Caco-2 (cell line): Measurements from ENCODE around the gene USH2A. TPM values are rescaled to one million over a fixed set of nuclear protein-coding genes. Genes with fewer than 3 reads are reported as not detected.

Experiments
- BruUV-seq: library from RNA; stranded (reverse); fragments of 400-500 nt; replicated peaks from 2 replicates; lab custom pipeline; 2021; lab: Mats Ljungman, UMichigan
- CTCF ChIA-PET: fragments of 300-600 bp; sonication (Branson Sonifier 250); formaldehyde crosslinking; loops from one replicate; lab custom pipeline; 2022; ENCODE audit warnings: antibody characterized with exemption; lab: Charles Lee
- POLR2A ChIA-PET: fragments of 300-600 bp; sonication (Branson Sonifier 250); formaldehyde crosslinking; loops from one replicate; lab custom pipeline; 2022; ENCODE audit warnings: antibody characterized with exemption; lab: Charles Lee
- DNase-seq, 2 experiments: peaks; one replicate each; pipeline versions ENCODE4 v3.0.0 to v3.0.0-alpha.2; 2020 to 2022
- H3K27me3 ChIP-seq: replicated peaks from 2 replicates; pipeline ENCODE4 v1.6.0; 2011; ENCODE audit warnings: low read length; ENCODE audit not compliant: control insufficient read depth, insufficient read depth
- H3K36me3 ChIP-seq: 2 replicates; pipeline ENCODE4 v1.5.1; 2011; ENCODE audit warnings: low read length; ENCODE audit not compliant: control insufficient read depth, insufficient read depth
- H3K4me1 ChIP-seq: fragments of 250-450 bp; sonication (Bioruptor Pico); 2 replicates; pipeline ENCODE4 v1.5.1; 2020; ENCODE audit warnings: mild to moderate bottlenecking
- H3K4me3 ChIP-seq: 2 replicates; pipeline ENCODE4 v1.5.1; 2011; ENCODE audit warnings: low read depth, mild to moderate bottlenecking, control low read depth, low read length
- H3K9me3 ChIP-seq: fragments of 250-450 bp; sonication (Bioruptor Pico); 2 replicates; pipeline ENCODE4 v1.5.1; 2020; ENCODE audit warnings: mild to moderate bottlenecking, moderate library complexity
- H3K27ac Mint-ChIP-seq: one replicate; pipeline ENCODE4 v1.8.0; 2022; ENCODE audit warnings: mixed read lengths; ENCODE audit not compliant: unreplicated experiment
- H3K27me3 Mint-ChIP-seq: one replicate; pipeline ENCODE4 v1.8.0; 2022; ENCODE audit warnings: mixed read lengths; ENCODE audit not compliant: insufficient read depth, unreplicated experiment
- H3K36me3 Mint-ChIP-seq: one replicate; pipeline ENCODE4 v1.8.0; 2022; ENCODE audit warnings: mild to moderate bottlenecking, mixed read lengths; ENCODE audit not compliant: insufficient read depth, unreplicated experiment
- H3K4me1 Mint-ChIP-seq: one replicate; pipeline ENCODE4 v1.8.0; 2022; ENCODE audit warnings: low read depth, mixed read lengths; ENCODE audit not compliant: unreplicated experiment
- H3K4me3 Mint-ChIP-seq: one replicate; pipeline ENCODE4 v1.8.0; 2022; ENCODE audit warnings: mild to moderate bottlenecking, moderate library complexity, mixed read lengths; ENCODE audit not compliant: unreplicated experiment
- H3K9me3 Mint-ChIP-seq: one replicate; pipeline ENCODE4 v1.8.0; 2022; ENCODE audit warnings: mixed read lengths; ENCODE audit not compliant: unreplicated experiment
- CTCF ChIP-seq, 2 experiments: fragments of 200-600 bp in 1 of 2; IDR thresholded peaks; 1 replicate in 1 of 2; 2 replicates in 1 of 2; pipeline versions ENCODE4 v1.5.1 to v1.8.0; 2011 to 2022; ENCODE audit warnings: antibody characterized with exemption in 1 of 2, control low read depth in 1 of 2, inconsistent platforms in 1 of 2, low read depth in 1 of 2, low read length in 1 of 2, mild to moderate bottlenecking in 1 of 2, moderate library complexity in 1 of 2; ENCODE audit not compliant: insufficient read depth in 1 of 2, severe bottlenecking in 1 of 2, unreplicated experiment in 1 of 2
- intact Hi-C: fragments of 100-400 bp; cut with micrococcal nuclease; formaldehyde crosslinking; loops from one replicate; pipeline ENCODE4 v1.10.0; 2022; ENCODE audit not compliant: unreplicated experiment
- total RNA-seq: library from RNA; stranded (reverse); gene quantifications from 2 replicates; pipeline ENCODE4 v1.2.3, GENCODE V29; 2022

The USH2A gene
- total RNA-seq, 1 experiment from 2014 or later, result 0.11 TPM

GRCh38 chr1:216246577-216247203, 176.6 kb downstream of the USH2A start:
- no peaks in the 10 kb centered on the region for H3K36me3 Mint-ChIP-seq
- no peak overlapping the region for H3K27ac Mint-ChIP-seq
- Histone ChIP-seq H3K4me1 (no peaks in the 10 kb centered on the region), H3K9me3 (no peaks in the 10 kb centered on the region), H3K36me3 (no peaks in the 10 kb centered on the region), H3K27me3 (no peaks in the 10 kb centered on the region; the same call in 1 of the 2 replicates), H3K4me3 (no peak overlapping the region)
- TF ChIP-seq CTCF (IDR thresholded peaks at IDR 0.05; ENCODE audit: insufficient read depth in 1 of 2, low read depth in 1 of 2, low read length in 1 of 2, severe bottlenecking in 1 of 2, unreplicated experiment in 1 of 2), result no peak
- no TSS peak for BruUV-seq
- DNase-seq, result no peak
- H3K4me1 Mint-ChIP-seq, result no peaks in the 10 kb centered on the region
- CTCF ChIA-PET, result no interaction called here
- POLR2A ChIA-PET, result no interaction called here
- H3K4me3 Mint-ChIP-seq, result no peak overlapping the region
- no peaks in the 10 kb centered on the region for H3K9me3 Mint-ChIP-seq
- intact Hi-C loops, result loop anchor here (5.0 kb wide), 1 partner anchor 704 kb away; no protein-coding TSS in a partner anchor
- H3K27me3 Mint-ChIP-seq, result no peaks in the 10 kb centered on the region

GRCh38 chr1:216238844-216239243, 184.4 kb downstream of the USH2A start:
- no peak for TF ChIP-seq CTCF (IDR thresholded peaks at IDR 0.05; ENCODE audit: insufficient read depth in 1 of 2, low read depth in 1 of 2, low read length in 1 of 2, severe bottlenecking in 1 of 2, unreplicated experiment in 1 of 2)
- H3K27me3 Mint-ChIP-seq, result no peaks in the 10 kb centered on the region
- no TSS peak for BruUV-seq
- H3K4me3 Mint-ChIP-seq, result no peak overlapping the region
- H3K27ac Mint-ChIP-seq, result no peak overlapping the region
- no peaks in the 10 kb centered on the region for H3K9me3 Mint-ChIP-seq
- no peaks in the 10 kb centered on the region; the same call in 1 of the 2 replicates for H3K9me3 ChIP-seq
- DNase-seq, result no peak
- intact Hi-C loops, result no loop called here
- H3K27me3 ChIP-seq, result no peaks in the 10 kb centered on the region
- no peaks in the 10 kb centered on the region for H3K36me3 ChIP-seq
- CTCF ChIA-PET, result no interaction called here
- H3K4me3 ChIP-seq, result no peak overlapping the region
- H3K4me1 ChIP-seq, result no peaks in the 10 kb centered on the region
- POLR2A ChIA-PET, result no interaction called here
- no peaks in the 10 kb centered on the region for H3K4me1 Mint-ChIP-seq
- H3K36me3 Mint-ChIP-seq, result no peaks in the 10 kb centered on the region

- Histone ChIP-seq H3K36me3 (no peaks in the 10 kb centered on the region), H3K9me3 (no peaks in the 10 kb centered on the region; the same call in 1 of the 2 replicates), H3K4me3 (no peak overlapping the region), H3K27me3 (no peaks in the 10 kb centered on the region), H3K4me1 (no peaks in the 10 kb centered on the region)
- Mint-ChIP-seq H3K36me3 (no peaks in the 10 kb centered on the region), H3K9me3 (no peaks in the 10 kb centered on the region), H3K27ac (no peak overlapping the region), H3K27me3 (no peaks in the 10 kb centered on the region), H3K4me1 (no peaks in the 10 kb centered on the region), H3K4me3 (no peak overlapping the region)
- intact Hi-C loops, result no loop called here
- ChIA-PET POLR2A (no interaction called here), CTCF (no interaction called here)
- BruUV-seq, result no TSS peak
- TF ChIP-seq CTCF (IDR thresholded peaks at IDR 0.05; ENCODE audit: insufficient read depth in 1 of 2, low read depth in 1 of 2, low read length in 1 of 2, severe bottlenecking in 1 of 2, unreplicated experiment in 1 of 2), result no peak
- DNase-seq, result no peak
Measured at GRCh38 chr1:216237927-216238542, 185.2 kb downstream of the USH2A start.
